DMS53 treated with DMSO at 0.1 percent for 48 hours (cell line): ENCODE results near the gene OR52N5.

Source experiments
- DNase-seq: peaks from one replicate; lab custom pipeline; 2025; ENCODE audit not compliant: unreplicated experiment; lab: John Stamatoyannopoulos, UW

OR52N5 gene

GRCh38 chr11:5783255-5783654 is at the start of gene OR52N5:
Gene OR52N5 (minus strand): TSS chr11:5783355. CDS start chr11:5778634, 4,721 bp downstream.
- DNase-seq: no peak

- DNase-seq: no peak
Observed at GRCh38 chr11:5831196-5831829, 48.2 kb upstream of the OR52N5 start.

DNA sequence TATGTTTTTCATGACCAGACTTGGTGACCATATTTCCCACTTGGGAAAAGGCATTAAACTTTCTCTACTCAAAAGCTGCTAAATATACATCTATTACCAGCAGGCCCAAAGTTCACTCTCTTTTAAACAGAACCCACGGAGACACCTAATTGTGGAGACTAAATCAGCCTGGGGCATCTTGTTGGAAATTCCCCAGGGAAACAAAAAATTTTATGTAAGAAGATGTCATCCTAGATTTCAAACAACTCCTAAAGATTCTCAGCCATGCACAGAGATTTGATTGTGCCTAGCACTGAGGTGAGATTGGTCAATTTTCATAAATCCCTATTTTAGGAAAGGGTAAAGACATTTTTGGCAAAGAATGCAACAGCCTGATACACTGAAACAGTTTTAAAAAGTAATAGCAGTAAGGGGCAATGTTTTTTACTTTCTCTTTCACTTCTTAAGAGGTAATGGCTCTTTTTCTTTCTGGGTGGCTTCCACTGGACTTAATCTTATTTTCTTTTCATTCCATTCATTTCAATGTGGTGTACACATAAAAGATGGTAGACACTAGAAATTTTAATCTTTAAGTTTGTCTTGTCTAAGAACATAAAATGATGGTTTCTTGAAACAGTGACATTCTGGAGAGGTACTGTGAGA is 35.2 kb upstream of the OR52N5 start:
- DNase-seq: no peak

DNA sequence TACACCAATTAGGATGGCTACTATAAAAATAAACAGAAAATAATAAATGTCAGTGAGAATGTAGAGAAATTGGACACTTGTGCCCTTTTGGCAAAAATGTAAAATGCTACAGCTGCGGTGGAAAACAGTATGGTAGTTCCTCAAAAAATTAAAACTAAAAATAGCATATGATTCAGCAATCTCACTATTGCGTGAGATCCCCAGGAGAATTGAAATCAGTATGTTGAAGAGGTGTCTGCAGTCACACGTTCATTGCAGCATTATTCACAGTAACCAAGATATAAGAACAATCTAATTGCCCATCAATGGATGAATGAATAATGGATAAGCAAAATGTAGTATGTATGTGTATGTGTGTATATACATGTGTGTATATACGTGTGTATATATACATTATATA is 32.4 kb upstream of the OR52N5 start:
- no peak for DNase-seq

GRCh38 chr11:5809905-5810795 is 27.0 kb upstream of the OR52N5 start:
- DNase-seq: no peak

GRCh38 chr11:5809122-5809519 is 26.0 kb upstream of the OR52N5 start:
- peak; percentile 68 for DNase-seq

DNA sequence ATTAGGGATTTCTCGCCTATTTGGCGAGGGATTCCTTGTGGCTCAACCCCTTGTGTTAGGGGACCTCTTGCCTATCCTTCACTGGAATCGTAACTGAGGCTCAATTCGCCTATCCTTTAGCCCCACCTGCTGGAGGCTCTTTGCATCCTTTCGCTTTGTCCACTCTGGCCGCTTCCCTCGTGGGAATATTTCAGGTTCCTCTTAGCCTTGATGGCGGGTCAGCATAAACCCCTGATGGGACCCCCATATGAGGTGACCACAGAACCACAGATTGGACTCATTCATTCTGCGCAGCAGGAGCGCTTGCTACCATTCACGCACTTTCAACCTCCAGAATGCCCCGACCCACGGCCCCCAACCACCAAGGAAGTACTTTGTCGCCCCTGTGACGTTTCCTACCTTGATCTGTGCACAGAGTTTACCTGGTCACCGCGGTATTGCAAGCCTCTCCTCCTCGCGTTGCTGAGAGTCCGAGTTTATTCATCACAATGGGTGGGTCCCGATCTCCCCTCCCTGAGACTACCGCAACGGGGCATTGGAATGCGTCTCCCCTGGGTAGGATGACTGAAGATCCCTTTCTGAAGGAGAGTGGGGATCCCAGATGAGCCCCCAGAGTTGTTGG is 25.5 kb upstream of the OR52N5 start, which contains the start of gene OR52N2:
Gene OR52N2 (plus strand): TSS at position 425 of the 622 bp plus-strand sequence. CDS start 11,412 bp downstream, outside the sequence.
- peak; percentile 82 for DNase-seq

GRCh38 chr11:5807580-5807979 is 24.4 kb upstream of the OR52N5 start:
- no peak for DNase-seq

- DNase-seq: no peak
Observed at GRCh38 chr11:5803982-5804381, 20.8 kb upstream of the OR52N5 start.

GRCh38 chr11:5796541-5796940 is 13.4 kb upstream of the OR52N5 start:
- no peak for DNase-seq

DNA sequence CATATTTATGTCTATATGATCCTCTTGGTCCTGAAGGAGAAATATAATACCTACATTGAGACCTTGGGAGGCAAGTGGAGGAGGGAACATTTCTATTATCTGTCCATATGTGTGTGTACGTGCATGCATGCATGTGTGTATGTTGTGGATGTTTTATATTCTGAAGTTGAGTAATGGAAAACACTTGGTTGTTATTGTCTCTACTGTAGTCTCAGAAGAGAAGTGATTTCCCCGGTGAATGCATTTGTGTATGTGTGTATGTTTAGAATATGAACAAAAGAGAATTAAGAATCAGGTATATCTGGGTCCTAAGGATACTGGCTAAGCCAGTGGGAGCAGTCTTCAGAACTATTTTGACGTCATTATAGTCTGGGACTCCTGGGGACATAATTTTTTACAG is 8.0 kb upstream of the OR52N5 start, which contains the start of gene OR52N1:
Gene OR52N1 (minus strand): TSS at position 101 of the 400 bp plus-strand sequence. CDS start 2,449 bp downstream, outside the sequence.
- DNase-seq: no peak

DNA sequence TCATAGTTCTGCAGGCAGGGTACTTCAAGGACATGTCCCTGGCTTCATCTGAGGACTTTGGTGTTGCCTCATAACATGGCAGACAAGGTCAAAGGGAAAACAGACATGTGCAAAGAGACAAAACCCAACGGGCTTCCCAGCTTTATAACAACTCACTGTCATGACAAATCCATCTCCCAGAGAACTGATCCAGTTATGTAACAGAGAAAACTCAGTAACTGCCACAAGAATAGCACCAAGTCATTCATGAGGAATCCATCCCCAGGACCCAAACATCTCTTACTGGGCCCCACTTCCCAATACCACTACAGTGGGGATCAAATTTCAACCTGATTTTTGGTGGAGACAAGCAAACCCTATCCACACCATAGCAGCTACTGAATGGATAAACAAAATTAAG is 16.1 kb downstream of the OR52N5 start:
- DNase-seq: no peak

DNA sequence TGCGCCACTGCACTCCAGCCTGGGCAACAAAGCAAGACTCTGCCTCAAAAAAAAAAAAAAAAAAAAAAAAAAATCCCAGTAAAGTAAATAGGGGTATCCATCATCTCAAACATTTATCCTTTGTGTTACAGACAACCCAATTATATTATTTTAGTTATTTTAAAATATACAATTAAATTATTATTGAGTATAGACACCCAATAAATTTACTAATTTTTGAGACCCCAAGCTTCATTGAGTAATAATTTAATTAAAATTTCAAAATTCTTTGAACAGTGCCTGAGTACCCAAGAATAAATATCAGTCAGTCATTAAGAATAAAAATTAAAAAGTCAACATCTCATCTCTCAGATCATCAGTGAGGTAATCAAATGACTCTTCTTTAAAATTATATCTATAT is 29.2 kb downstream of the OR52N5 start, which contains the start of gene OR52N4:
Gene OR52N4 (plus strand): TSS at position 301 of the 400 bp plus-strand sequence. CDS start 498 bp downstream, outside the sequence.
- no peak for DNase-seq

- no peak for DNase-seq
Observed at GRCh38 chr11:5749836-5750235, 33.3 kb downstream of the OR52N5 start.

- DNase-seq: no peak
Observed at GRCh38 chr11:5746614-5747013, 36.5 kb downstream of the OR52N5 start.

GRCh38 chr11:5738431-5738830 is 44.7 kb downstream of the OR52N5 start:
- no peak for DNase-seq

DNA sequence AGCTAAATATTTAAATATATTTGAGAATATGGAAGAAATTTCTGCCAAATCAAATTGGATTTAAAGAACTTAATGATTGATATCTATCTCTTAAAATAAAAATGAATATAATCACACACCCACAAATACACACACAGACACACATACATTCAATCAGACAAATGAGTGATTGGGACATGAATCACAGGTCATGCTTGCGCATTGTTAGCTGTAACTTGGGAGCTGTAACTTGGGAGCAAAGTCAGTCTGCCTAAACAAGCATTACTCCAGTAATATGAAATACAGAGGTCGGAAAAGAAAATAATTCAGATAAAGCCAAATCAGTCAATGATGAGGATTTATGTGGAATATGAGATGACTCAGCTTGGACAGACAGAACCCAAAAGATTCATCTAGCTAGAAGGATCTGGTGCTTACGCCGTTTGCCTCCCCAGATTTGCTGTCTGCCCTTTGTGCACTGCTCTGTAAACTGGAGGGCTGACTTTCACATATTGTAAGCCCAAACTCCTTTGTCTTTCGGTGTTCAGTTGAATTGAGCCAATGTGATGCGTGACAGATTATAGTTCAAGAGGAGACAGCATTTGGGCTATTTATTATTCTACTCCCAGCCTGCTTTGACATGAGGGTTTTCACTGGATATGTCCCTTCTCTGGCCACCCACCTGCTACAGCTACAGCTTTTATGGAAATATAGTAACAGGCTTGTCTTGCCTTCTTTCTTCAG is 45.3 kb downstream of the OR52N5 start:
- DNase-seq: no peak

- DNase-seq: no peak
Observed at GRCh38 chr11:5737091-5737490, 46.1 kb downstream of the OR52N5 start.

DNA sequence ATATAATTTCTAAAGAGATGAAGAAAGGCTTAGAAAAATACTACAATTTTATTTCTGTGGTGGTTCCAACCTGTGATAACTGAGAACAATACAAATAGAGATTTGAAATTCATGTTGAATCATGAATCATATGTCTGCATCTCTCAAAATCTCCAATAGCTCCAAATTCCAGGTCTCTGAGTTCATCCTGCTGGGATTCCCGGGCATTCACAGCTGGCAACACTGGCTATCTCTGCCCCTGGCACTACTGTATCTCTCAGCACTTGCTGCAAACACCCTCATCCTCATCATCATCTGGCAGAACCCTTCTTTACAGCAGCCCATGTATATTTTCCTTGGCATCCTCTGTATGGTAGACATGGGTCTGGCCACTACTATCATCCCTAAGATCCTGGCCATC is 46.8 kb downstream of the OR52N5 start, which contains the start of gene OR56B1:
Gene OR56B1 (plus strand): TSS at position 53 of the 400 bp plus-strand sequence. CDS start 69 bp downstream, at position 122.
- no peak for DNase-seq

DNA sequence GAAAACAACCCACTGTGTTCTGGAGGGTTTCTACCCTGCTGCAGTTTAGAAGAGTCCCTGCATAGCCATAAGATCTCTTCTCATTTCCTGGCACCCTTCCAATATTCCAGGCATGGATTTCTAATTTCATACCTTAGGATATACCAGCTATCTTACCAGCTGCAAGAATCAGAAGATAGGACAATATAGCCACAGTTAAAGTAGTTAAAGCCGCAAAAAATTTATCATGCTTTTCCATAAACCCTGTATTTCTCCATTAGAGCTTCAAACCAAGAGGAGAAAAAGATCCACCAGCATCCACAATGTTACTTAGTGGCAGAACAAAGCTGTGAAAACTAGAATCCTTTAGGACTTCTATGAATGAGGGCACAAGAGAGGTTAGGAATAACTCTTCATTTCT is 55.5 kb downstream of the OR52N5 start:
- no peak for DNase-seq
